Prostate gland (tissue), 2 donors: ENCODE measurements around the gene NGDN. TPM values are rescaled to one million over a fixed set of nuclear protein-coding genes. Genes with fewer than 3 reads are reported as not detected.
A peak's percentile ranks its signal among the peaks of the same experiment; 100 is the strongest.

ENCODE experiments used
- DNase-seq: peaks from one replicate; pipeline ENCODE4 v3.0.0-alpha.2; 2019; ENCODE audit warnings: low spot score
- H3K27ac ChIP-seq, 2 donors: fragments of 200-600 bp; sonication (generic); 2 replicates each; pipeline ENCODE4 v1.5.1; 2017 to 2019
- H3K27me3 ChIP-seq: fragments of 200-600 bp; sonication (generic); replicated peaks from 2 replicates; pipeline ENCODE4 v1.5.1; 2019; ENCODE audit not compliant: insufficient read depth
- H3K36me3 ChIP-seq, 2 donors: fragments of 200-600 bp; sonication (generic); 1 replicate in 1 of 2; 2 replicates in 1 of 2; pipeline versions ENCODE4 v1.5.1 to v1.8.1; 2017 to 2019
- H3K4me1 ChIP-seq: fragments of 200-600 bp; sonication (generic); replicated peaks from 2 replicates; pipeline ENCODE4 v1.5.1; 2019
- H3K4me3 ChIP-seq, 2 donors: fragments of 200-600 bp; sonication (generic); 2 replicates each; pipeline ENCODE4 v1.5.1; 2017 to 2019
- H3K9me3 ChIP-seq: fragments of 200-600 bp; sonication (generic); 2 replicates; pipeline ENCODE4 v1.5.1; 2017
- CTCF ChIP-seq, 4 experiments: fragments of 200-600 bp in 2 of 4; fragments of 450-650 bp in 2 of 4; sonication (generic) in 2 of 4; IDR thresholded peaks; 1 replicate in 3 of 4; 2 replicates in 1 of 4; pipeline ENCODE4 v1.5.1; 2016 to 2019; ENCODE audit warnings: antibody characterized with exemption in 4 of 4, mild to moderate bottlenecking in 2 of 4, moderate library complexity in 2 of 4
- POLR2A ChIP-seq: fragments of 450-650 bp; IDR thresholded peaks from one replicate; pipeline ENCODE4 v1.6.1; 2016; ENCODE audit warnings: antibody characterized with exemption, mild to moderate bottlenecking
- POLR2AphosphoS5 ChIP-seq: sonication (generic); formaldehyde crosslinking; IDR thresholded peaks from one replicate; pipeline ENCODE4 v1.6.1; 2017; ENCODE audit warnings: antibody characterized with exemption
- WGBS: methylation state at CpG from one replicate; pipeline ENCODE4 v1.1.5; 2018; 5-methylcytosine and 5-hydroxymethylcytosine counted together
- intact Hi-C: fragments of 100-400 bp; cut with DNase I; formaldehyde crosslinking; loops from one replicate; pipeline ENCODE4 v1.14.2; 2022
- total RNA-seq, 2 donors: library from RNA; depleted of rRNA; stranded (reverse); fragments of >200 nt; gene quantifications; one replicate each; pipeline ENCODE4 v1.1.0, GENCODE V29; 2016

Gene NGDN
- total RNA-seq, 2 donors from 2014 or later: 33.7 to 37.0 TPM

- no peaks in the 10 kb centered on the region for H3K27me3 ChIP-seq
- DNase-seq: peak; percentile 70
- no peak overlapping the region for H3K4me3 ChIP-seq
- H3K9me3 ChIP-seq: no peaks in the 10 kb centered on the region
- intact Hi-C loops: no loop called here
- no peaks in the 10 kb centered on the region for H3K36me3 ChIP-seq
- WGBS: 39% methylated on average over 3 of the region's 3 CpGs
- no peak overlapping the region for H3K27ac ChIP-seq
- TF ChIP-seq POLR2AphosphoS5 (peak; percentile 30), POLR2A (no peak), CTCF (IDR thresholded peaks at IDR 0.05) (no peak)
- no peaks in the 10 kb centered on the region for H3K4me1 ChIP-seq
Measured at GRCh38 chr14:23514644-23514957, 45.1 kb downstream of the NGDN start.

- WGBS: 81% methylated on average over 6 of the region's 6 CpGs
- intact Hi-C loops: no loop called here
- Histone ChIP-seq H3K4me1 (no peaks in the 10 kb centered on the region), H3K27ac (no peak overlapping the region), H3K27me3 (no peaks in the 10 kb centered on the region), H3K9me3 (no peaks in the 10 kb centered on the region), H3K4me3 (no peak overlapping the region), H3K36me3 (no peaks in the 10 kb centered on the region)
- no peak for DNase-seq
- TF ChIP-seq CTCF (IDR thresholded peaks at IDR 0.05) (no peak), POLR2A (no peak), POLR2AphosphoS5 (no peak)
Measured at GRCh38 chr14:23517650-23518326, 48.3 kb downstream of the NGDN start.

- no peak for DNase-seq
- Histone ChIP-seq H3K4me3 (no peak overlapping the region), H3K36me3 (no peaks in the 10 kb centered on the region), H3K27me3 (no peaks in the 10 kb centered on the region), H3K4me1 (no peaks in the 10 kb centered on the region), H3K27ac (no peak overlapping the region), H3K9me3 (no peaks in the 10 kb centered on the region)
- no peak for TF ChIP-seq POLR2A
- TF ChIP-seq CTCF (IDR thresholded peaks at IDR 0.05): no peak
- no peak for TF ChIP-seq POLR2AphosphoS5
- intact Hi-C loops: no loop called here
- 87% methylated on average over 4 of the region's 4 CpGs for WGBS
Measured at GRCh38 chr14:23518709-23519108, 49.2 kb downstream of the NGDN start.

- no peak overlapping the region for H3K4me3 ChIP-seq
- no peaks in the 10 kb centered on the region for H3K4me1 ChIP-seq
- no peak for DNase-seq
- H3K27ac ChIP-seq: no peak overlapping the region
- H3K27me3 ChIP-seq: no peaks in the 10 kb centered on the region
- intact Hi-C loops: no loop called here
- H3K9me3 ChIP-seq: no peaks in the 10 kb centered on the region
- 83% methylated on average over 14 of the region's 14 CpGs for WGBS
- no peak for TF ChIP-seq POLR2A
- H3K36me3 ChIP-seq: no peaks in the 10 kb centered on the region
Measured at GRCh38 chr14:23520899-23521533, 51.5 kb downstream of the NGDN start.

- WGBS: 88% methylated on average over 19 of the region's 20 CpGs
- H3K9me3 ChIP-seq: no peaks in the 10 kb centered on the region
- no peak overlapping the region for H3K4me3 ChIP-seq
- no peak for TF ChIP-seq CTCF (IDR thresholded peaks at IDR 0.05)
- TF ChIP-seq POLR2A: no peak
- no peak for TF ChIP-seq POLR2AphosphoS5
- H3K4me1 ChIP-seq: no peaks in the 10 kb centered on the region
- no peaks in the 10 kb centered on the region for H3K36me3 ChIP-seq
- intact Hi-C loops: no loop called here
- H3K27me3 ChIP-seq: no peaks in the 10 kb centered on the region
- DNase-seq: no peak
- H3K27ac ChIP-seq: no peak overlapping the region
Measured at GRCh38 chr14:23521785-23522640, 52.5 kb downstream of the NGDN start.
